Measurements from ENCODE around the gene IL21R.

The IL21R gene

DNA sequence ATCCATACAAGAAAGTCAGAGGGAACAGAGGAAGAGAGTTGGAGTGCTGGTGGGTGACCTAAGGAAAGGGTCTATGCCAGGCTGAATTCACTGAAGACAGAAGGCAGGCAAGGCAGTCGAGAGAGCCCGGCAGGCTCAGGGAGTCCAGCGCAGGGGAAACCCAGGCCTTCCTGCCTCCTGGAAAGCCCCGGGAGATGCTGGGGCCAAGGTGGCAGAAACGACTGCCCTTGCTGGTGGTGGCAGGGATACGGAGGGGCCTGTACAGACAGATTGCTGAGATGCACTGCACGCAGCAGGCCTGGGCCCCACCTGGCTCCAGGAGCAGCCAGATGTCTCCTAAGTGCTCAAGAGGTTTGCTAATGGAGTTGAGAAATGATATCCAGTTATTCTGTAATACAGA lies 87.9 kb downstream of the IL21R start:
- TF ChIP-seq, protein P1, sequence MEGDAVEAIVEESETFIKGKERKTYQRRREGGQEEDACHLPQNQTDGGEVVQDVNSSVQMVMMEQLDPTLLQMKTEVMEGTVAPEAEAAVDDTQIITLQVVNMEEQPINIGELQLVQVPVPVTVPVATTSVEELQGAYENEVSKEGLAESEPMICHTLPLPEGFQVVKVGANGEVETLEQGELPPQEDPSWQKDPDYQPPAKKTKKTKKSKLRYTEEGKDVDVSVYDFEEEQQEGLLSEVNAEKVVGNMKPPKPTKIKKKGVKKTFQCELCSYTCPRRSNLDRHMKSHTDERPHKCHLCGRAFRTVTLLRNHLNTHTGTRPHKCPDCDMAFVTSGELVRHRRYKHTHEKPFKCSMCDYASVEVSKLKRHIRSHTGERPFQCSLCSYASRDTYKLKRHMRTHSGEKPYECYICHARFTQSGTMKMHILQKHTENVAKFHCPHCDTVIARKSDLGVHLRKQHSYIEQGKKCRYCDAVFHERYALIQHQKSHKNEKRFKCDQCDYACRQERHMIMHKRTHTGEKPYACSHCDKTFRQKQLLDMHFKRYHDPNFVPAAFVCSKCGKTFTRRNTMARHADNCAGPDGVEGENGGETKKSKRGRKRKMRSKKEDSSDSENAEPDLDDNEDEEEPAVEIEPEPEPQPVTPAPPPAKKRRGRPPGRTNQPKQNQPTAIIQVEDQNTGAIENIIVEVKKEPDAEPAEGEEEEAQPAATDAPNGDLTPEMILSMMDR (IDR thresholded peaks at IDR 0.05; ENCODE audit: insufficient read depth, low read length, poor library complexity, severe bottlenecking), result no peak
- H3K27me3 ChIP-seq (replicated peaks; ENCODE audit: control insufficient read depth, insufficient read depth, low read length), result no peaks in the 10 kb centered on the region
- H3K36me3 ChIP-seq (ENCODE audit: control insufficient read depth, insufficient read depth, low read length), result peaks cover 43% of the 10 kb centered on the region
- no peak for DNase-seq (ENCODE audit: extremely low read depth, insufficient read length)
- no peak overlapping the region for H3K4me3 ChIP-seq (replicated peaks; ENCODE audit: low read depth, low read length)

DNA sequence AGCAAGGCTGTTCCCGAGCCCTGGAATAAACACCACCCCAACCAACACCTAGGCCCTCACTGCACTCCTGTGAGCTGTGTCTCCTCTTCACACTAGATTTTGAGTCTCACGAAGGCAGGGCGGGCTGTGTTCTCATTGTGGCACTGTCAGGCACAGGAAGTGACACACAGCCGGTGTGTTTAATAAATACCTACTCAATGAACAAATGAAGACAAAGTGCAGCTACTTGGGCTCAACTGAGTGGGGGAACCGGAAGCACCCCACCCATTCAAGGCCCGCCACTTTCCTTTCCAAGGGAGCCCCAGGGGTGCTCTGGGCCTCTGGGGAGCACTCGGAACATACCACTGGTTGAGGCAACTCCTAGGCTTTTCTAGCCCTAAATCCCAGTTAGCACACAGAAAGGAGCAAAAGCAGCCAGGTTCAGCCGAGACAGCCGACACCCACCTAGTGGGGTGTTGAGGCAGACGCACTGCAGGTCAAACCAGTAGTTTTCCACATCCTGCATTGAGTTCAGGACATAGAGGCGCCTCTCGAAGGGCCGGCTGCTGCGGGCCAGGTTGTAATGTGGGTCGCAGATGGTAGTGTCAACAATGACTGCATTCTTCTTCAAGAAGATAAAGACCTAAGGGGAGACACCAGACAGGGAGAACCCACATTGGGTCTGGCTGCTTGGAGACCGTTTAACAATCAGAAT lies 90.1 kb downstream of the IL21R start:
- no peak for DNase-seq (ENCODE audit: extremely low read depth, insufficient read length)
- peaks cover 35% of the 10 kb centered on the region for H3K36me3 ChIP-seq (ENCODE audit: control insufficient read depth, insufficient read depth, low read length)
- H3K4me3 ChIP-seq (replicated peaks; ENCODE audit: low read depth, low read length), result no peak overlapping the region
- H3K27me3 ChIP-seq (replicated peaks; ENCODE audit: control insufficient read depth, insufficient read depth, low read length), result no peaks in the 10 kb centered on the region
- TF ChIP-seq, protein P1 (IDR thresholded peaks at IDR 0.05; ENCODE audit: insufficient read depth, low read length, poor library complexity, severe bottlenecking), result no peak

DNA sequence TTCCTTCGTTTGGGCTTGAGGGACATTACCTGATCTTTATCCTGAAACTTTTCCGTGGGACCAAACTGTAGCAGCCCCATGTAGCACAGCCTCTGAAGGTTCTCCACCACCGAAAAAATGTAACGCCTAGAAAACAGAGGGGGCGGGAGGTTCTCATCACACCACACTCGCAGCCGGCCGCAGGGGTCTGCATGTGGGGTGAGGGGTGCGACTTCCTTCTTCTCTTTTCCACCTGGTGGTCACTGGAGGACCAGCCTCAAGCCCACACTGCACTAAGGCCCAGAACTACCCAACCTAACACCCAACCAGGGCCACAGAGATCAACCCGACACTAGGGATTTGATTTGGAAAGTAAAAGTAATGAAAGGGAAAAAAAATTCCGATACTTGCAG lies 90.6 kb downstream of the IL21R start:
- Histone ChIP-seq H3K4me3 (replicated peaks; ENCODE audit: low read depth, low read length) (no peak overlapping the region), H3K36me3 (ENCODE audit: control insufficient read depth, insufficient read depth, low read length) (peaks cover 34% of the 10 kb centered on the region), H3K27me3 (replicated peaks; ENCODE audit: control insufficient read depth, insufficient read depth, low read length) (no peaks in the 10 kb centered on the region)
- TF ChIP-seq, protein P1 (IDR thresholded peaks at IDR 0.05; ENCODE audit: insufficient read depth, low read length, poor library complexity, severe bottlenecking), result no peak
- no peak for DNase-seq (ENCODE audit: extremely low read depth, insufficient read length)

DNA sequence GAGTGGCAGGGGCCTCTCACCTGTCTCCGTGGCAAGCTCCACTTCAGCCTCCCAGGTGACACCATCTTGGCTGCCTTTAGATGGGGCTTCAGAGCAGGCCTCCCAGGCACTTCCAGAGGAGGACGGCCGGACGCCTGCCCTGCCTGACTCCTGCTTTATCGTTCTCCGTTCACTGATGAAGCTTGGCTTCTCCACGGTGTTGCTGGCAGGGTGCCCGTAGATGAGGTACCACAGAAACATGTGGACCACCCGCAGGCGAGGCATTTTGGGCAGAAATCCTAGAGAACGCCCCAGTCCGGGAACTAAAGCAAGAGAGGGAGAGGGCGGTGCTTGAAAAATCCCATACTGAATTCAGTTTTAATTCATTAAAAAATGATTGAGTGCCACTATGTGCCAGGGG lies 93.2 kb downstream of the IL21R start:
- TF ChIP-seq, protein P1 (IDR thresholded peaks at IDR 0.05; ENCODE audit: insufficient read depth, low read length, poor library complexity, severe bottlenecking), result no peak
- H3K4me3 ChIP-seq (replicated peaks; ENCODE audit: low read depth, low read length), result no peak overlapping the region
- no peak for DNase-seq (ENCODE audit: extremely low read depth, insufficient read length)
- peaks cover 35% of the 10 kb centered on the region for H3K36me3 ChIP-seq (ENCODE audit: control insufficient read depth, insufficient read depth, low read length)
- H3K27me3 ChIP-seq (replicated peaks; ENCODE audit: control insufficient read depth, insufficient read depth, low read length), result no peaks in the 10 kb centered on the region

DNA sequence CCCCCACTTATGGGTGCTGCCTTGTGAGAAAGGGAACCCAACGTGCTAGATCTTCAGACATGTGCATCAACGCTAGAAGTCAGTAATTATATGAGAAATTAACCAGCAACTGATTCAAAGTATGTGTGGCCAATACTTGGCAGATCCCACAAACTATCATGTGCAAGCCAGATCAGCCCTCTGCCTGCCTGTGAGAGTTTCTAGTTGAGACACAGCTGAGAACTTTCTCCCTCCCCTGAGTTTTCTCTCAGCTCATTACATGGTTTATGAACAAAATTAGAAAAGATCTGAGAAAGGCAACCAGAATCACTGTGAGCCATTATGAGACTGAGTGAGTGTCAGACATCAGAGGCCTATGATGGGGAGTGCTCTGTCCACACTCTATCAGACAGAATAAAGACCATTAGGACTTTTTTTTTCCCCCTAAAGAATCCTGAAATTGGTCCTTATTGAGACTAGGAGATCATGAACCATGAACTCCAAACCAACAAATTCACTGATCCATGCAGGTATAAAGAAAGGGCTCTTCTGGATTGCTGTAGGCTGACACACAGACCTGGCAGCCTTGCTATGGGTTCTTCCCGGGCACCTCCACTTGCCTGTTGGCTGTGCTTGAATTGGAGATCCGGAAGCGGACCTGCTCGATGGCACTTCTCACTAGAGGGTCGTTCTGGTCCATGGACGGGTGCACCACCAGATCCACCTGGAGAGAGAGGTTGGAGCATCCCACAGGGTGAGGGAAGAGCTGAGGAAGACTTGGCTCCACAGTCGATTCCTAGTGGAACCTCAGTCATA lies 96.3 kb downstream of the IL21R start:
- Histone ChIP-seq H3K27me3 (replicated peaks; ENCODE audit: control insufficient read depth, insufficient read depth, low read length) (no peaks in the 10 kb centered on the region), H3K4me3 (replicated peaks; ENCODE audit: low read depth, low read length) (no peak overlapping the region), H3K36me3 (ENCODE audit: control insufficient read depth, insufficient read depth, low read length) (peaks cover 40% of the 10 kb centered on the region)
- TF ChIP-seq, protein P1 (IDR thresholded peaks at IDR 0.05; ENCODE audit: insufficient read depth, low read length, poor library complexity, severe bottlenecking), result no peak
- no peak for DNase-seq (ENCODE audit: extremely low read depth, insufficient read length)
